Measurements from ENCODE around the gene TMEM132D.

- TF ChIP-seq POLR2AphosphoS5 (IDR thresholded peaks at IDR 0.05; ENCODE audit: low read depth, low read length) (no peak), CTCF (IDR thresholded peaks at IDR 0.05) (no peak), SIN3A (IDR thresholded peaks at IDR 0.05; ENCODE audit: borderline replicate concordance, insufficient read depth, low read depth, low read length) (no peak), REST (IDR thresholded peaks at IDR 0.05; ENCODE audit: insufficient read depth in 1 of 2, low read depth in 2 of 2, low read length in 1 of 2) (no peak)
Measured at GRCh38 chr12:129863938-129864337, 39.9 kb downstream of the TMEM132D start.
